ENCODE data around the gene DZIP1L.

DNA sequence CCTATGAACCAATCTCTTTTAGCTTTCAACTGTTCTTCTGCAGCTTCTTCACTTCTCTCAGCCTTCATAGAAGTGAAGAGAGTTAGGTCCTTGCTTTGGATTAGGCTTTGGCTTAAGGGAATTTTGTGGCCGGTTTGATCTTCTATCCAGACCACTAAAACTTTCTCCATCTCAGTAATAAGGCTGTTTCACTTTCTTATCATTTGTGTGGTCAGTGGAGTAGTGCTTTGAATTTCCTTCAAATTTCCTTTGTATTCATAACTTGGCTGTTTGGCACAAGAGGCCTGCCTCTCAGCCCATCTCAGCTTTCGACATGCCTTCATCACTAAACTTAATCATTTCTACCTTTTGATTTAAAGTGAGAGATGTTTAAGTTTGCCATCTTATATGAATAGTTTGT lies 21.7 kb downstream of the DZIP1L start:
- TF ChIP-seq CTCF (IDR thresholded peaks at IDR 0.05; ENCODE audit: extremely low read depth in 1 of 2, insufficient read depth in 1 of 2, low read depth in 1 of 2, low read length in 2 of 2), result no peak
- TF ChIP-seq POLR2AphosphoS5 (IDR thresholded peaks at IDR 0.05; ENCODE audit: insufficient read depth, low read depth, low read length), result no peak
- no peak for TF ChIP-seq POLR2A (IDR thresholded peaks at IDR 0.05; ENCODE audit: low read depth, low read length)

Measured in endothelial cell of umbilical vein (primary cell).